Middle frontal gyrus (tissue), 1 donor: ENCODE results near the gene ZNF768.
"Not testable (repeated sequence)": the region's sequence is repeated elsewhere in the genome, so short reads cannot be mapped to it uniquely, and the experiment has no call there.

ENCODE experiments used
- DNase-seq: peaks from one replicate; pipeline ENCODE4 v3.0.0-alpha.2; 2015; ENCODE audit warnings: low spot score; ENCODE audit errors: extremely low spot score

ZNF768 gene

GRCh38 chr16:30511509-30511908 is 14.9 kb downstream of the ZNF768 start:
- DNase-seq: no peak

GRCh38 chr16:30510376-30510938 is 15.9 kb downstream of the ZNF768 start:
- no peak for DNase-seq

GRCh38 chr16:30509081-30509765 is 17.1 kb downstream of the ZNF768 start:
- DNase-seq: no peak

- DNase-seq: no peak
Measured at GRCh38 chr16:30503403-30504296, 22.7 kb downstream of the ZNF768 start.

GRCh38 chr16:30499284-30499683 is 27.1 kb downstream of the ZNF768 start:
- DNase-seq: no peak

- no peak for DNase-seq
Measured at GRCh38 chr16:30494709-30495108, 31.7 kb downstream of the ZNF768 start.

GRCh38 chr16:30493941-30494488 is 32.4 kb downstream of the ZNF768 start:
- DNase-seq: no peak

GRCh38 chr16:30491744-30492308 is 34.5 kb downstream of the ZNF768 start:
- DNase-seq: no peak

GRCh38 chr16:30491229-30491628 is 35.1 kb downstream of the ZNF768 start:
- no peak for DNase-seq

GRCh38 chr16:30490210-30490609 is 36.2 kb downstream of the ZNF768 start:
- DNase-seq: no peak

GRCh38 chr16:30488764-30489605 is 37.4 kb downstream of the ZNF768 start:
- no peak for DNase-seq

- DNase-seq: no peak
Measured at GRCh38 chr16:30485818-30486436, 40.4 kb downstream of the ZNF768 start.

GRCh38 chr16:30484887-30485286 is 41.5 kb downstream of the ZNF768 start:
- DNase-seq: no peak

- no peak for DNase-seq
Measured at GRCh38 chr16:30482366-30482765, 44.0 kb downstream of the ZNF768 start.

- no peak for DNase-seq
Measured at GRCh38 chr16:30481381-30481780, 45.0 kb downstream of the ZNF768 start.

GRCh38 chr16:30478766-30479478 is 47.4 kb downstream of the ZNF768 start:
- DNase-seq: no peak

- not testable (repeated sequence) for DNase-seq
Measured at GRCh38 chr16:30477773-30478172, 48.6 kb downstream of the ZNF768 start.

- no peak for DNase-seq
Measured at GRCh38 chr16:30476991-30477390, 49.4 kb downstream of the ZNF768 start.

GRCh38 chr16:30474684-30475083 is 51.7 kb downstream of the ZNF768 start:
- no peak for DNase-seq

GRCh38 chr16:30474074-30474452 is 52.3 kb downstream of the ZNF768 start:
- no peak for DNase-seq
